ENCODE measurements around the gene FDXR.

The FDXR gene

DNA sequence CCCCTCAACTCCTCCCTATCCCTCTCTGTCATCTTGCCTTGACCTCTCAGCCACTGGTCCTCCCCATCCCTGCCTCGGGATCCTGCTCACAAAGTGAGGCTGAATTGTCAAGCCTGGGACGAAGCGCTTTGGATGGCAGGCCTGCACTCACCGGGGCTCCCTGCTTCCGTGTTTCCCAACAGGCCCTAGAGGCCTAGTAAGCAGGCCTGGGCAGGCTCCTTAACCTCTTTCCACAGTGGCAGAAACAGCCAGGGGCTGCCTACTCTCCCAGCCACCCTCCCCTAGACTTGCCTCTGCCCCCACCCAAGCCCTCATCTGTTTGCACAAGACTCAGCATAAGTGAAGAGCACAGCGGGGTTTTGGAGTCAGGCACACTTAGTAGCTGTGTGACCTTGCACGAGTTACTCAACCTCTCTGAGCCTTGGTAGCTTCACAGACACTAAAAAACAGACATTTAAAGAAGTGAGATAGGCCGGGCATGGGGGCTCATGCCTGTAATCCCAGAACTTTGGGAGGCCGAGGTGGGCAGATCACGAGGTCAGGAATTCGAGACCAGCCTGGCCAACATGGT lies 25.7 kb upstream of the FDXR start:
- no peak for DNase-seq

DNA sequence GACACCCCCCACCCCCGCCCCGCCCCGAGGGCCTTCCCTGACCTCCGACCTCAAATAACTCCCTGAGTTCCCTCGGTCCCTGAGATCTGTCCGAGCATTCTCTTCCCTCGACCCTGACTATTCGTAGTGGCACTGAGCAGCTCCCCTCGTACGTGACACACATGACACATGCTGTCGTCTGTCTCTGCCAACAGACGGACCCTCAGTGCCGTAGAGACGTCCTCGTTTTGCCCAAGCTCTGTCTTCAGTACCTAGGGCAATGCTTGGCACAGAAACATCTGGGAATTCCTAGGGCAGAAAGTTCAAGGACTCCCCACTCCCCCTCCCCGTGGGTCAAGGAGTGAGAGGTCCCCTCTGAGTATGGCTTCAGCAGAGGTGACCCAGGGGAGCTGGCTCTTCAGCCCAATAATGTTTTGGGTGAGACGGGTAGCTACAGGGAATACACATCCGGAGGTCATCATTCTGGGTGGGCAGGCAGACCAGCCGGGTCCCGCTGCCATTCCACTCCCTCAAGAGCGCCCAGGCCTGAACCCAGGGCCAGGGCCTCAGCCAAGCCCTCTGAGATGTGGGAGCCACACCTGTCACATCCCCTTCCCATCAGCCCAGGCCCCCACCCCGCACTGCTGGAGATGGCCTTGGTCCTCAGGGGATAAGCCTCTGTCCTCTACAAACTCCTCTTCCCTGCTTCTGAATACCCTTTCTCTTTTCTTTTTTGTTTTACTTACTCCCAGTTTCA lies 21.3 kb upstream of the FDXR start:
- no peak for DNase-seq

DNA sequence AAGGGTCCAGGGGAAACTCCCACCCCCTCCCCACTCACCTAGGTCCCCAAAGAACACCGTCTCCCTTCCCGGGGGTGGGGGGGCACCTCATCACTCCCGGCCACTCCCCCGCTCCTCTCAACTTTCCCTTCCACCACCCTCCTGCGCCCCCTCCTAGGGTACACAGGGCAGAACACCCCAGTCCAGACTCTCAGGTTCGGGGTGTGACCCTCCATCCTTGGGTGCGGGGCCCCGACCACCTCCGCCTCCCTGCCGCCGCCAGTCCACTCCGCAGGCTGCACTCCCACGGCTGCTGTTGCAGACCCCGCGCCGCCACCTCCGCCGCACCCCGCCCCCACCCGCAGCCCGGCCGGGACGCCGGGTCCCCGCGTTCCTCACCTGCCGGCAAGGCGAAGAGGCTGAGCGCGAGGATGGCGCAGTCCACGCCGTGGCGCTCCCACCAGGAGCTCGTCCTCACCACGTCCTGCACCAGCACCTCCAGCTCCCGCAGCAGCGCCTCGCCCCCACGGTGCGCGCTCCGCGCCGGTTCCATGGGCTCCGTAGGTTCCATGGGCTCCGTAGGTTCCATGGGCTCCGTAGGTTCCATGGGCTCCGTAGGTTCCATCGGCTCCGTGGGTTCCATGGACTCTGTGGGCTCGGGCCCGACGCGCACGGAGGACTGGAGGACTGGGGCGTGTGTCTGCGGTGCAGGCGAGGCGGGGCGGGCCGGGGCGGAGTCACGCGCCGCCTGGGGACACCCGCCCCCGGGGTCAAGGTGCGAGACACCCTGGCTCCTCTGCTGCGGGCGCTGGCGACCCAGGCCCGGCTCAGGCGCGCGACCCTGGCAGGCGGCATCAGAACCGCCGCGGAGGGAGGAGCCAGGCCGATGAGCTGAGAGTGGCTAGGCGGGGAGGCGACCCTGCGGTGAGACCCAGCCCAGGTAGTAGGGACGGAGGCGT lies 20.4 kb upstream of the FDXR start, which contains the start of gene FADS6:
Gene FADS6, minus strand, starts transcription at position 660 of the 938 bp plus-strand sequence. Its CDS starts 38 bp downstream, at position 622.
- DNase-seq: no peak

DNA sequence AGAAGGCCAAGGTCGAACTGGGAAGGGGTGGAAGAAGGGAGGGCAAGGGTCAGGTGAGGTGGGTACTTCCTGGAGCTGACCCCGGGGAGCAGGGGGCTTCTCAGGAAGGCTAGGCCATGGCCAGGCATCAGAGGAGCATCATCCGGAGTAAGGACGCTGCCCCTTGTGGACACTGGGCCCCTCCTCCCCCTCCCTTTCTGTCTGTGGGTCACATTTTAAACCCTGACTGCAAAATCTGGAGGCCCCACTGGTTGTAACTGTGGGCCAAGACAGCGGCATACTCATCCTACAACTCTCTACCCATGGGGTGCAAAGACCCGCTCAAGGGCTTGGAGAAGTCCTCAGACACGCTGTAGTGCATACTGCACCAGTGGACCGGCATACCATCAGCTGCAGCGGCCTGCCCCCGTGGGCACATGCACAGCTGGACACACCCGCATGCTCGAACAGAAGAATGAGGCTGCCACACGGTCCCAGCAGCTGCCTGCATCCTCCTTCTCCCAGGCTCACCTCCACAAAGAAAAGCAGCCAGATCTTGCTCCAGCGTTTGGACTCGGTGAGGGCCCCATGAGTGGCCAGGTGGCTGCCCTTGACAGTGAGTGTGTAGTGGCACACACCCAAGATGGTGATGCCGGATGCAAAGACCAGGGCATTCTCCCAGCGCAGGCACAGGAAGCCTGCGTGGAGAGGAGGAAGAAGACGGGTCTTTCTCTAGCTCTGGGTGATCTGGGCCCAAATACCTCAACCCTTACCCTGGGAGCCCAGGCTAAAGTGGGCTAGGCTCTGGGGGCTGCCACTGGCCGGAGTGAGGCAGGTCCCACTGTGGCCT lies 19.4 kb upstream of the FDXR start:
- no peak for DNase-seq

DNA sequence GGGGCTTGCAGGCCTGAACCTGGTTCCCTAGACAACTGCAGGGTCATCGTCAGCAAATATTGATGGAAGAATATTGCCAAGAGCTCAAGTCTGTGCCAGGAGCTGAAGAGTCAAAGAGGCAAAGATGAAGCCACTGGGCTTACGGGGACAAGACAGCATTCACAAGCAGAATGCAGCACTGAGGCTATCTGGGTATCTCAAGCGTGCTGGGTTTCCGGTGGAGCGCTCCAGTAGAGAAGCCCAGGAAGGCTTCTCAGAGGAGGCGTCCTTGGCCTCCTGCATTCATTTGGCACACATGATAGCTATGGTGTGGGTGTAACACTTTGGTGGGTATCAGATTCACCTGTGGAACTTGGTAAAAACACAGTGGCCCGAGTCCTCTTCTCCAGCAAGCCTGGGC lies 17.8 kb upstream of the FDXR start:
- DNase-seq: no peak

DNA sequence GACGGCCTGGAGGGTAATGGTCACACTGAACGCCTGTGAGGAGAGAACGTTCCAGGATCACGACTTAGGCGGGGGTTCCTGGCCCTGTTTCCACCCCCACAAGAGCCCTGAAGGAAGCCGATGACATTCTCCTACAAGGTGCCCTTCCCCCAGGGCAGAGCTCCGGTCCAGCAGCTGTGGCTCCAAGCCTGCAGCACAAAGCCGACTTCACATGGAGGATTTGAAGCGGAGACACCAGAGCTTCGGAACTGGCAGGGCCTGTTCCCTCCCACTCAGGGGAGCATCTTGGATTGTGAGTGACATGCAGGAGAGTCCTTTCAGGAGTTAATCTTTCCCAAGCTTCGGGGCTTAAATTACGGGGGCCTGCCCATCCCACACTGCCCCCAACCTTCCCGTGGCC lies 15.7 kb upstream of the FDXR start:
- DNase-seq: no peak

DNA sequence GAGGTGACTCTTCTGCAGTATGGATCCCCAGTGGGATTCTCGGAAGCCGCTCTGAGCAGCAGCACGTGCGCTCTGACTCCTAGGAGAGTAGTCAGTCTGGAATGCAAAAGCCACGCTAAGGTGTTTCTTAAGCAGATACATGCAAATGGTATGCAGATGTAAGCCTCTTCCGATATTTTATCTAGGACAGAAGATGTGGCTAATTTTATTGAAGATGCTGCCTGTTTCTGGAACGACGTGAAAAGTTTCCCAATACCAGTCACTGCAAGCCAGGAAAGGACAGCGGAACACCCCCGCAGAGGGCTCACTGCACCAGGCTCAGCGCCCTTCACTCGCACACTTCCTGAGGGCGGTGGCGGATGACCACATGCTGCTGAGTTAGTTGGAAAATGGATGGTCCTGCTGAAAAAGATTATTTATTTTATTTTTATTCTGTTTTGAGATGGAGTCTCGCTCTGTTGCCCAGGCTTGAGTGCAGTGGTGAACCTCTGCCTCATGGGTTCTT lies 10.5 kb upstream of the FDXR start:
- no peak for DNase-seq

DNA sequence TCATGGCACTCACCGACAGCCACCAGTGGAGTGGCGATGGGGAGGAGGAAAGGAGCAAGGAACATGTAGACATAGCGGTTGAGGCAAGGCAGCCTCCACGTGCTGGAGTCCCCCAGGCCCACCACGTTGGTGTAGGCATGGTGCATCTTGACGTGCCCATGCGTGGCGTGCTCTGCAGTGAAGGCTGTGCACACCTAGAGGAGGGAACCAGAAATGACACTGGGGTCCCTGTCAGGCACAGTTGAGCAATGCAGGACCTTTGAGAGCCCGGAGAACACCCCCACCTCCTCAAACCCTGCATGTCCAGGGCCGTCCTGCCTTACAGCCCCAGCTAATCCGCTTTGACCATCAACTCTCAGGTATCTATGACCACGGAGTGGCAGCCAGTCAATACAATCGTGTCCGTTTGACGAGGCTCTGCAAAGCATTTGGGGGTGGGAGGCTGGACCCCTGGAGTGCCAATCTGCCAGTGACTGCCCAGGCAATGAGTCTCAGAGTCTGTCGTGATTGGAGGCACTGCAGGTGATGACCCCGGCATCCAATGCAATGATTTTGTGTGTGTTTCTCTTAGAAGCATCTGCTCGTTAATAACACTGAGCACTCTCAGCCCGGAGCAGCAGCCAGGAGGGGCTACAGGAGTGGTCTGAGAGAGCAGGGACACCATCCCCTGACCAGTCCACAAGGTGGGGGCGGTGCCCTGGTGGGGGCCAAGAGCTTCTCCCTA lies 9.9 kb upstream of the FDXR start:
- no peak for DNase-seq

DNA sequence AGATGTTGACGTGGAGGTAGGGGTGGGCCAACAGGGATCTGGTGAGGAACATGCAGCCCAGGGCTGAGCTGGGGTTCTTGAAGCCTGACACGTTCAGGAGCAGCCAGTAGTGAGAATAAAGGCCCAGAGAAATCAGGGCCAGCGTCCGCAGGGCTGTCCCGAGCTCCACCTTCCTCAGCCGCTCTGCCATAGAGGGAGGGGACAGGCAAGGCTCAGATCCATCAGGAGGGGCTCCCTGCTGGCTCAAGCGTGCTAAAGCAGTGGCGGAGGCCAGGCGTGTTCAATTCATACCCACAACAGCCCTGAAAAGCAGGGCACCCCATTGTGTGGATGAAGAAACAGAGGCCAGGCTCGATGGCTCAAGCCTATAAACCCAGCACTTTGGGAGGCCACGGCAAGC lies 8.3 kb upstream of the FDXR start:
- DNase-seq: no peak

DNA sequence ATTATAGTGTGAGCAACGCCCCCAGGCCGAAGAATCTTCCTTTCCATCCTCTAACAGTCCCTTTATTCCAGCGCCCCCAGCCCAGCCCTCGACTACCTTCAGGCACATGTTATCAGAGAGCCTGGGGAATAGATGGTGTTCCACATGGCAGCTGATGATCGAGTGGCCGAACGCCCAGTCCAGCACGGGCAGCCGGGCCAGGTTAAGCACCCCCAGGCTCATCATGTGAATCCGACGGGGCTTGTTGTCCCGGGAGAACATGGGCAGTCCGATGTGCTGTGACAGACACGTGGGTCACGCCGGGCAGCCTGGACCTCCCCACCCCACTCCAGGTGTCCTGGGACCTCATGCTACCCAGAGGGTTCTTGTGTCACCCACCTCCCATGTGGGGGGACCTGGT lies 6.5 kb upstream of the FDXR start:
- DNase-seq: no peak

DNA sequence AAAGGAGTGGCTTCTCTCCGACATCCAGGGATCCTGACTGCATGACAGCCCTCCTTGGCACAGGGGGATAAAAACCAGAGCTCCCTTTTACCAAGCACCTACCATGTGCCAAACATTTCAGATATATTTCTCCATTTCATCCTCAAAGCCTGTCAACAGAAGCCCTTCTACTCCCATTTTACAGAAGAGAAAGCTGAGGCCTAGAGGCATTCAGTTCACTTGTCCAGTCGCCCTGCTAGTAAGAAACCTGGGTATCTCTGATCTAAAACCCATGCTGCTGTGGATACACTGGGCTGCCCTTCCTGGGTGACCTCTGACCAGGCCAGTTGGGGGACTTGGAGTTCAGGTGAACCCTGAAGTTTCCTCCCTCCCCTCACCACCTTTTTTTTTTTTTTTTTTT lies 5.9 kb upstream of the FDXR start:
- no peak for DNase-seq

DNA sequence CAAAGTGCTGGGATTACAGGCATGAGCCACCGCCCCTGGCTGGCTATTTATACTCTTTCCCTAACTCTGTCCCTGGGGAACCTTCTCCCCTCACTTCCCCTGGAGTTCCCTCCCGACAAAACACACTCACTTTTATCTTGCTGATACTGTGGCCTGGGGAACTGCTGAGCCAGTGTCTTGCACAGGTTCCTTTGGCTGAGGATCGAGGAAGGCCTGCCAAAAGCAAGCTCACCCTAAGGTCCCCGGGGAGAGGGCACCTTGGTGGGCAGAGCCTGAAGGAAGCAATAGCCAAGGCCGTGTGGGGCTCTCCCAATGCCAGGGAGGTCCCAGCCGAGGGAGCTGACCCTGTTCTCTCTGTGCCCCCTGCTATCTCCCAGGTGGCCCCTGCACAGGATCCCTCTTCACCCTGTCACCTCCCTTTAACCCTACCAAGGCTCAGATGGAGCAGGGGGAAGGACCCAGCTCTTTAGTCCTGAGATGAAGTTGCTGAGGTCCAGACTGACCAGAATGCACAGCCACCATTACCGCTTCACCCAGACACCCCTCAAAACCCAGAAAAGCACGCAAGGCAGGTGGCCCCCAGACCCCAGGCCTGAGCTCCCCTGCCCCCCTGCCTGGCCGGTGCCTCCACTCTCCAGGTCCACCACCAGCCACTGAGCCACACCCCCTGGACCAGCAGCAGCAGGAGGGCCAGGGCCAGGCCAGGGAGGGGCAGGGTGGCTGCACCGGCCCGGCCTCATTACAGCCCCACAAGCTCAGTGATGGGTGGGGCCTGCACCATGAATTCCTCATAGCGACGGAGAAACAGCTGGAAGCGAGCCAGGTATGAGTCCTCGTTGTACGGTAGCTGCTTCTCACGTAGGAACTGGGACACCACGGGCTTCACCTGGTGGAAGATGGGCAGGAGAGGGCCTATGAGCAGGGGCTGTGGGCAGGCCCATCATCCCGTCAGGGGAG lies 5.1 kb upstream of the FDXR start:
- DNase-seq: no peak

DNA sequence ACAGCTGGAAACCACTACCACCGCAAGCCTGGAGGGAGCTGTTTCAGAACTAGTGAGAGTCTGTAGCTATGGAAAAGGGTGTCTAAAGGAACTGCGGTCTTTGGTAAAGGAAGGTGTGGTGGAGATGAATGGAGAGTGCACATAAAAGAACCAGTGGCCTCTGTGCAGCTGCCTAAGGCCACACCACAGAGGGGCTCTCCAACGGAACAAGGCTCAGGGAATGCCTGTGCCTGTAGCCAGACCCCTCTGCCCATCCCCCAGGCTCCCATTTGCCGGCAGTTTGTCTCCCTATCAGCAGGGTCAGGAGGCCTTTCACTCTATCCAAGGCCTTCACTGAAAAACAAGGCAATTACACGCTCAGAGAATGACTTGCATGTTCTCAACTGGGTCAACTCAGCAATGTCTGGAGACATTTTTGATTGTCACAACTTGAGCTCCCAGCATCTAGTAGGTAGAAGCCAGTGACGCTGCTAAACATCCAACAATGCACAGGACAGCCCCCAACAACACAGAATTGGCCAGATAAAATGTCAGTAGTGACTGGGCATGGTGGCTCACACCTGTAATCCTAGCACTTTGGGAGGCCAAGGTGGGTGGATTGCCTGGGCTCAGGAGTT lies 3.3 kb upstream of the FDXR start:
- no peak for DNase-seq

DNA sequence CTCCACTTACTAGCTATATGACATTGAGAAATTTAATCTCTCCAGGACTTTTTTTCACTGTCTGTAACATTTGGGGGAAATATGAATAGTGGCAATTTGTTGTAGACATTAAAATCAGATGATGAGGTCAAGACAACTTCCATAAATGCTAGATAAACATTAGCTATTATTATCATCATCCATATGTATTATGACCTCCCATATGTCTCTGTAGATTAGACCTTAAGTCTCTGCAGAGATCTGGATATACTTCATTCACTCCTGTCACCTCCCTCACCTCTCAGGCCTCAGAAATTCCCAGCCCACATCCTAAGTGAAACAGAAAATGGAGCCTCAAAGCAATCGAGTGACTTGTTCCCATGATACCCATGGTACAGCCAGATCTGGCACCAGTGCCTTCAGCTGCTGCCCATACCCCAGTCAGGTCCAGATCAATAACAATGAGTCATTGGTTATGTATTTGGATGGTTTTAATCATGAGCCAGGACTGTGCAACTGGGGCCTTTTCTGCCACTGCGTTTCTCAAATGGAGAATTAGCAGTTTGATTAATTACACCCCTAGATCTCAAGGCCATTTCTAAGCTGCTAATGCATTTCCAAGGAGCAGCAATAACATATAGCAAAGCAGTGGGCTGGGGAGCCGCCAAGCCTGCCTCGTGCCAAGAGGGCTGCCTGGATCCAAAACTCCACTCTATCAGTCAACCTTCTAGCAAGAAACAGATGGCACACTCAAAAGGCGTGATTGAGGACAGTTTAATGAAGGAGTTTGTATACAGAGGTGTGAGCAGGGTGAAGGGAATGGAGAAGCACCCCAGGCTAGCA lies 2.6 kb upstream of the FDXR start:
- no peak for DNase-seq

DNA sequence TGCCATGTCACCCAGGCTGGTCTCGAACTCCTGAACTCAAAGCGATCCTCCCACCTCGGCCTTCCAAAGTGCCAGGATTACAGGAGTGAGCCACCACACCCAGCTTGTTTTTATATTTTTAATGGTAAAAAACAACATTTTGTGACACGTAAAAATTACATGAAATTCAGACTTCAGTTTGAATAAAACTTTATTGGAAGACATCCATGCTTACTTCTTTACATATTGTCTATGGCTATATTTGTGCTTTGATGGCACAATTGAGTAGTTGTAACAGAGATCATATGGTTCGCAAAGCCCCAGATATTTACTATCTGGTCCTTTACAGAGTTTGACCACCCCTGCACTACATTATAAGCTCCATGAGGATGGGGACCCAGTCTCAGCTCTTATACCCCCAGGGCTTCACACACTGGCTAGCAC lies 1.8 kb upstream of the FDXR start:
- DNase-seq: no peak

DNA sequence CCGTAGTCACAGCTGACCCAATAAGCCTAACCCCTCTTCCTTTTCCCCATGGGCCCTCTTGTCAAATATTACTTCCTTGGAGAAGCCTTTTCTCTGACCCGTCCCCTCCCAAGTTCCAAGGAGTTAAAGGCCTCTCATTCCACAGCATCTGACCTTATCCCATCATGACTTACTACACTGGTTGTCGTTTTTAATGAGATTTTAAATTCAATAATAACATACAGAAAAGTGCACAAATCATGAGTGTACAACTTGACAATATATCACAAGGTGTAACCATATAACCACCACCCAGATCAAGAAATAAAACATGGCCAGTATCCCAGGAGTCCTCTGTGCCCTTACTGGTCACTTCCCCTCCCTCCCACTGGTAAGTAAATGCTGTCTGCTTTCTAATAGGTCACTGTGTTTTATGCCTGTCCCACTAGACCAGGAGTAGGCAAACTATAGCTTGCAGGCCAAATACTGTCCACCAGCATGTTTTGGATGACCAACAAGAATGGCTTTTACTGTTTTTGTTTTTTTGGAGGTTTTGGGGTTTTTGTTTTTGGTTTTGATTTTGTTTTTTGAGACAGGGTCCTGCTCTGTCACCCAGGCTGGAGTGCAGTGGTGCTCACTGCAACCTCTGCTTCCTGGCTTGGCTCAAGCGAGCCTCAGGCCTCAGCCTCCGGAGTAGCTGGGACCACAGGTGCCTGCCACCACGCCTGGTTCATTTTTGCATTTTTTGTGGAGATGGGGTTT lies 1.2 kb upstream of the FDXR start:
- no peak for DNase-seq

DNA sequence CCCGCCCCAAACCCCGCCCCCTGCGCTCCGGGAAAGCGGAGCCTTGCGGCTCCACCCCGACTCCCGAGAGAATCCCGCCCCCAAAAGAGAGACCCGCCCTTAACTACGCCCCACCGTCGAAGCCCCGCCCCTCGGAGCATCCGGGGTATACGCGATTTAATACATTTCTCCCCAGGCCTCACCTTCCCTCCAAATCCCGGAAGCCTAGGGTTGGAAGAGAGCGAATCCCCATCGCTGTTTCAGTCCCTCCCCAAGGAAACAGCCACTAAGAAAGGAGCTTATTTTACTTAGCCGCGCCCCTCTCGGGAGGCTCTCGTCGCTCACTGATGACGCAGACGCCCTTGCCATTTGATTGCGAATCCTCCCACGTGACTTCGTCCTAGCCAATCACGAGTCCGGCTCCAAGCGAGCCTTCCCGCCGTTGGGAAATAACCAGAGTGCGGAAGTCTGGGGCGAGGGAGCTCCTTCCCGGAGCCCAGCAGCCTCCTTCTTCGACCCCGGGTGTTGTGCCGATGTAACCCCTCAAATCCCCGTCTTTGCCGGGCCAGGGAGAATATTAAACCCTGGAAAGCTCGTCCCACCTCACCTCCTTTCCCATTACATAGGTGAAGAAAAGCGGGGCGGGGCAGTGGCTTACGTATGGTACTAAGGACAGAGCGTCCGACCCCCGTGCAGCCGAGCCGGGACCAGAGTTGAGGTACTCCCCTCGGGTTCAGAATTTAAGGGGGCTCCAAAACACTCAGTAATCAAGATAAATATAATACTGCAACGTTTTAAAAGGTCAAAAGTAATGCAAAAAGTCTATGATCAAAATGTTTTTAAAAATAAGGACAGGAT lies 461 bp upstream of the FDXR start:
- peak; percentile 100 for DNase-seq
